SK-N-MC (cell line): ENCODE data around the gene TBC1D22A.
"Not testable (repeated sequence)": the region's sequence is repeated elsewhere in the genome, so short reads cannot be mapped to it uniquely, and the experiment has no call there.

Source experiments
- DNase-seq: peaks from one replicate; pipeline ENCODE4 v3.0.0-alpha.2; 2011; ENCODE audit warnings: low read depth, low spot score
- H3K27ac ChIP-seq: fragments of 200-600 bp; sonication (generic); 2 replicates; pipeline ENCODE4 v1.5.1; 2016; ENCODE audit warnings: mixed run types
- H3K36me3 ChIP-seq: fragments of 200-600 bp; sonication (generic); 2 replicates; pipeline ENCODE4 v1.6.1; 2017; ENCODE audit warnings: antibody characterized with exemption, low read length, mixed read lengths; ENCODE audit not compliant: insufficient read depth
- H3K4me3 ChIP-seq: fragments of 200-600 bp; sonication (generic); 2 replicates; pipeline ENCODE4 v1.5.1; 2016
- H3K9ac ChIP-seq: fragments of 200-600 bp; sonication (generic); 2 replicates; pipeline ENCODE4 v1.8.0; 2017; ENCODE audit warnings: mixed run types, mixed read lengths; ENCODE audit not compliant: insufficient read length
- H3K9me3 ChIP-seq: fragments of 200-600 bp; sonication (generic); 2 replicates; pipeline ENCODE4 v1.6.1; 2017; ENCODE audit warnings: low read depth, mild to moderate bottlenecking, antibody characterized with exemption, low read length, moderate library complexity, mixed read lengths
- EZH2 ChIP-seq: fragments of 200-600 bp; sonication (generic); IDR thresholded peaks from one replicate; pipeline ENCODE4 v1.6.1; 2017; ENCODE audit warnings: antibody characterized with exemption
- FOXP2 ChIP-seq: optimal IDR thresholded peaks from 2 replicates; pipeline ENCODE3; 2011; ENCODE audit warnings: mild to moderate bottlenecking, moderate library complexity; ENCODE audit not compliant: insufficient read depth; ENCODE audit errors: extremely low read length, control extremely low read depth
- POLR2AphosphoS5 ChIP-seq: IDR thresholded peaks from 2 replicates; pipeline ENCODE4 v1.6.1; 2012; ENCODE audit warnings: mild to moderate bottlenecking, low read depth, low read length, borderline replicate concordance

The TBC1D22A gene

DNA sequence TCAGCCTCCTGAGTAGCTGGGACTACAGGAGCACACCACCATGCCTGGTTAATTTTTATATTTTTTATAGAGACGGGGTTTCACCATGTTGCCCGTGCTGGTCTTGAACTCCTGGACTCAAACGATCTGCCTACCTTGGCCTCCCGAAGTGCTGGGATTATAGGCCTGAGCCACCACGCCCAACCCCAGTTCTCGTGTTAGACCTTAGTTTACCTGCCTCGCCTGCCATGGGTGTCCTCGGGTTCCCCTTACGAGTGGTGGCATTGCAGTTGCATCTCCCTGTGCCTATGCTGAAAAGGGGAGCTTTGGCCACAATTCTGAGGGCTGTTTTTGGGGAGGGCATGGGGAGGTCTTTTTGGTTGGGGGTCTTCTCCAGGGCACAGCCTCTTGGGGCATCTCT lies 18.8 kb downstream of the TBC1D22A start:
- no peak overlapping the region for H3K27ac ChIP-seq

DNA sequence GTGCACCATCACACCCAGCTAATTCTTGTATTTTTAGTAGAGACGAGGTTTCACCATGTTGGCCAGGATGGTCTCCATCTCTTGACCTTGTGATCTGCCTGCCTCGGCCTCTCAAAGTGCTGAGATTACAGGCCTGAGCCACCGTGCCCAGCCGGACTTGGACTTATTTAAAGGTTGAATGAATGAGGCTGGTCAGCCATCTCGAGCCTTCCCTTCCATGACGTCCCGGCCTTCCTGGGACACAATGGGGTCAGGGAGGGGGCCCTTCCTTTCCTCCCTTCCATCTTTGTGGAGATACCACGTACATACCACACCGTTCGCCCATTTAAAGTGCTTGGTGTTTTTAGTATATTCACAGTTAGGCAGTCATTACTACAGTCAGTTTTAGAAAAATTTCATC lies 19.8 kb downstream of the TBC1D22A start:
- H3K36me3 ChIP-seq, H3K9ac ChIP-seq, H3K27ac ChIP-seq, H3K9me3 ChIP-seq, DNase-seq, H3K4me3 ChIP-seq: not testable (repeated sequence)

More for the DNA sequence above, 18.8 kb downstream of the TBC1D22A start:
- TF ChIP-seq POLR2AphosphoS5 = no peak
- no peak for TF ChIP-seq EZH2
- TF ChIP-seq FOXP2 = no peak
- Histone ChIP-seq H3K36me3 (no peaks in the 10 kb centered on the region), H3K4me3 (no peak overlapping the region), H3K9ac (no peak overlapping the region), H3K9me3 (no peaks in the 10 kb centered on the region)
- no peak for DNase-seq

DNA sequence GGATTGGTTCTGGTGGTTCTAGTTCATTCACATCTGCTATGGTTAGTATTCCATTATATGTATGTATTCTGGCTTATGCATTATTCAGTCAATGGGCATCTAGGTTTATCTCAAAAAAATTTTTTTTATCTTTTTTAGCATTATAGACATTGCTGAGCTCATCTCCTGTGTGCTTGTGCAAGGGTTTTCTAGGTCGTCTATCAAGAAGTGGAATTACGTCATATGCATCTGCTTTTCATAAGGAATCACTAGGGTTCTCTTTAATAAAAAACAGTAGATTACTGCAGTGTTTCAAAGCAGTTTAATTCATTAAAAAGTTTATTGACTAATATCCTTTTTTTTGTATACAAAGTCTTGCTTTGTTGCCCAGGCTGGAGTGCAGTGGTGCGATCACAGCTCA lies 21.3 kb downstream of the TBC1D22A start:
- TF ChIP-seq FOXP2 = no peak
- TF ChIP-seq POLR2AphosphoS5 = no peak
- TF ChIP-seq EZH2 = no peak
- Histone ChIP-seq H3K4me3 (no peak overlapping the region), H3K36me3 (no peaks in the 10 kb centered on the region), H3K9me3 (no peaks in the 10 kb centered on the region), H3K27ac (no peak overlapping the region), H3K9ac (no peak overlapping the region)
- no peak for DNase-seq

DNA sequence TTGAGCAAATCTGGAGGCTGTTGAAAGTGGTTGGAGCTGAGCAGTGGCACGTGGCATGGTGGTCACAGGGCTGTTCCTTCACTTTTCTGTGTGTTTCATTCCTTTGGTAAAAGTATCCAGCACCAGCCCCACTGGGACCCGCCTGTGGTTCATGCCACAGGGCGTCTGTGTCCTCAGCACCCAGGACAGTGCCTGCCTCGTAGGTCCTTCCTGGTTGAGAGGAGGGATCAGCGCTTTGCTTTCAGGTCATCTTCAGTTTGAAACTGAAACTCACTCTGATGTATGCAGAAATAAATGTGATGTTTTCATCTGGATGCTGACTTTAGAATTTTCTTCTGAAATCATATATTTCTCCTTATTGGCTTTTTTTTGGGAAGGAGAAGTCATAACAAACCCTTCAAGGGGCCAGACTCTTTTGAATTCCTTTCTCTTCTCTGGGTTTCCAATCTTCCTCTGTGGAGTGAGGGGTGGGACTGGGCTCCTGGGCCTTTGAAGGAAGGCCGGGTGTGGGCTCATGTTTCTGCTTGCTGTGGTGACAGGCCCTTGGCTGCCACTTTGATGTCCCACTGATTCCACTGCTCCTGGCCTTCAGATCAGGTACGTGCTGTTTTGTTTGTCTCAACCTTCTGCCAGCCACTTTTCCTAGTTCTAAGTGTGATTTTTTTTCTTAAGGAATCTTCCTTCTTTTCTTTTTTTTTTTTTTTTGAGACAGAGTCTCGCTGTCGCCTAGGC lies 26.2 kb downstream of the TBC1D22A start:
- no peak for DNase-seq

GRCh38 chr22:46789992-46790391 lies 27.5 kb downstream of the TBC1D22A start:
- Histone ChIP-seq H3K4me3 (no peak overlapping the region), H3K27ac (no peak overlapping the region), H3K9me3 (no peaks in the 10 kb centered on the region), H3K9ac (no peak overlapping the region), H3K36me3 (no peaks in the 10 kb centered on the region; the same call in 1 of the 2 replicates)
- DNase-seq = no peak
- TF ChIP-seq EZH2 = no peak
- TF ChIP-seq FOXP2 = no peak
- no peak for TF ChIP-seq POLR2AphosphoS5

More for the DNA sequence above, 26.2 kb downstream of the TBC1D22A start:
- no peak overlapping the region for H3K9ac ChIP-seq
- no peak for TF ChIP-seq EZH2
- H3K4me3 ChIP-seq = no peak overlapping the region
- no peaks in the 10 kb centered on the region for H3K36me3 ChIP-seq
- no peak overlapping the region for H3K27ac ChIP-seq
- no peaks in the 10 kb centered on the region for H3K9me3 ChIP-seq

- TF ChIP-seq POLR2AphosphoS5 (no peak), EZH2 (no peak), FOXP2 (no peak)
- no peak overlapping the region for H3K9ac ChIP-seq
- H3K9me3 ChIP-seq = no peaks in the 10 kb centered on the region
- H3K4me3 ChIP-seq = no peak overlapping the region
- no peak overlapping the region for H3K27ac ChIP-seq
- no peak for DNase-seq
- no peaks in the 10 kb centered on the region; the same call in 1 of the 2 replicates for H3K36me3 ChIP-seq
These were observed 28.8 kb downstream of the TBC1D22A start for GRCh38 chr22:46791201-46791731.

DNA sequence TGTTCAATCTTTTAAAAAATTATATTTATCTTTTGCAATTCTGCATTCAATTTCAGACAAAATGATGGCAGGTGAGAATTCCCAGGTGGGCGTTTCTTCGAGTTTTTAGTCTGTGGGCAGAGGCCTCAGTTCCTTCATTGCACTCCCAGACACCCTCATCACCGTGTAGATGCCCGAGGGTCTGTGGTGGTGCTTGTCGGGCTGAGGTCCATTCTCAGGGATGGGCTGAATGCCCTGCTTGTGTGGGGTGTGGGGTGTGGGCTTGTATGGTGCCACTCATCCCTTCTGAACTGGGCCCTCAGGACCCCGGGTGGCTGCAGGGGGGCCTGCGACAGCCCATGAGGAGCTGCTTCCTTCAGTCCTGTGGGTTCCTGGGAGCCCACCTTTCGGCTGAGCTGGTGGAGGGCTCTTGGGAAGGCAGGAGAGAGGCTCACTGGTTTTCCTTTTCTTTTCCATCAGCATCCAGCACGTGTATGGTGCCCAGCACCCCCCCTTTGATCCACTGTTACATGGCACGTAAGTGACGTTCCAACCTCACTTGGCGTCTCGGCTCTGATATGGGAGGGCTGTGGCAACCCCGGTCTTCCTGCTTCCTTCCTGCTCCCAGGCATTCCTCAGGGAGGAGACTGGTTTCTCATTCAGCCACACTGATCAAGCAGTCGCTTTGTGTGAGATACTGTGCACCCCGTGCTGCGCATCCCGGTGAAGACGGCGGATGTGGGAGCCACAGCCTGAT lies 29.8 kb downstream of the TBC1D22A start:
- no peak overlapping the region for H3K4me3 ChIP-seq
- no peak for DNase-seq

GRCh38 chr22:46792841-46793261 lies 30.4 kb downstream of the TBC1D22A start:
- Histone ChIP-seq H3K9ac (no peak overlapping the region), H3K27ac (no peak overlapping the region), H3K9me3 (no peaks in the 10 kb centered on the region), H3K36me3 (no peaks in the 10 kb centered on the region; the same call in 1 of the 2 replicates), H3K4me3 (no peak overlapping the region)
- DNase-seq = no peak
- TF ChIP-seq POLR2AphosphoS5 (no peak), EZH2 (no peak), FOXP2 (no peak)

More for the DNA sequence above, 29.8 kb downstream of the TBC1D22A start:
- H3K9me3 ChIP-seq = no peaks in the 10 kb centered on the region
- no peaks in the 10 kb centered on the region; the same call in 1 of the 2 replicates for H3K36me3 ChIP-seq
- no peak overlapping the region for H3K9ac ChIP-seq
- TF ChIP-seq FOXP2 (no peak), POLR2AphosphoS5 (no peak), EZH2 (no peak)
- no peak overlapping the region for H3K27ac ChIP-seq
